OCI-LY1 (cell line): ENCODE measurements around the gene CPM.
A peak's percentile ranks its signal among the peaks of the same experiment; 100 is the strongest.

Experiments
- H2AFZ ChIP-seq: fragments of 200-600 bp; sonication (generic), shearing (Covaris generic); 2 replicates; pipeline ENCODE4 v1.6.0; 2014; ENCODE audit warnings: antibody characterized with exemption, mild to moderate bottlenecking, low read length
- H3F3A ChIP-seq: fragments of 200-600 bp; sonication (generic), shearing (Covaris generic); 2 replicates; pipeline ENCODE4 v1.6.0; 2014; ENCODE audit warnings: mild to moderate bottlenecking, antibody characterized with exemption, low read length, moderate library complexity; ENCODE audit not compliant: insufficient read depth
- H3K27ac ChIP-seq: fragments of 200-600 bp; sonication (generic); 2 replicates; pipeline ENCODE4 v1.5.1; 2014; ENCODE audit warnings: low read length, mixed run types, mild to moderate bottlenecking, low read depth; ENCODE audit not compliant: poor library complexity, severe bottlenecking
- H3K27me3 ChIP-seq: fragments of 200-600 bp; sonication (generic); 2 replicates; pipeline ENCODE4 v1.6.0; 2014; ENCODE audit warnings: antibody characterized with exemption, mild to moderate bottlenecking, low read length, moderate library complexity; ENCODE audit not compliant: insufficient read depth
- H3K36me3 ChIP-seq: fragments of 200-600 bp; sonication (generic); 2 replicates; pipeline ENCODE4 v1.6.1; 2014; ENCODE audit warnings: mild to moderate bottlenecking, antibody characterized with exemption, low read length, moderate library complexity, mixed read lengths; ENCODE audit not compliant: insufficient read depth
- H3K4me1 ChIP-seq: fragments of 200-600 bp; sonication (generic); 2 replicates; pipeline ENCODE4 v1.5.1; 2014; ENCODE audit warnings: mild to moderate bottlenecking, low read length, moderate library complexity; ENCODE audit not compliant: insufficient read depth, severe bottlenecking
- H3K4me2 ChIP-seq: fragments of 200-600 bp; sonication (generic), shearing (Covaris generic); 2 replicates; pipeline ENCODE4 v1.6.1; 2014; ENCODE audit warnings: low read length
- H3K4me3 ChIP-seq: fragments of 200-600 bp; sonication (generic); 2 replicates; pipeline ENCODE4 v1.5.1; 2014; ENCODE audit warnings: low read length, low read depth, mild to moderate bottlenecking, mixed read lengths; ENCODE audit not compliant: poor library complexity, severe bottlenecking
- H3K79me2 ChIP-seq: fragments of 200-600 bp; shearing (Covaris generic); 2 replicates; pipeline ENCODE4 v1.6.1; 2016; ENCODE audit warnings: mixed run types, low read length, mixed read lengths; ENCODE audit not compliant: insufficient read depth
- H3K9ac ChIP-seq: fragments of 200-600 bp; sonication (generic), shearing (Covaris generic); 2 replicates; pipeline ENCODE4 v1.6.1; 2014; ENCODE audit warnings: mild to moderate bottlenecking, low read length, mixed read lengths
- H3K9me2 ChIP-seq: fragments of 200-600 bp; sonication (generic), shearing (Covaris generic); 2 replicates; pipeline ENCODE4 v1.6.1; 2014; ENCODE audit warnings: low read depth, mild to moderate bottlenecking, low read length, mixed read lengths
- H3K9me3 ChIP-seq: fragments of 200-600 bp; shearing (Covaris generic); 2 replicates; pipeline ENCODE4 v1.6.1; 2014; ENCODE audit warnings: low read length, mixed read lengths
- H4K20me1 ChIP-seq: fragments of 200-600 bp; sonication (generic), shearing (Covaris generic); 2 replicates; pipeline ENCODE4 v1.6.0; 2016; ENCODE audit warnings: mild to moderate bottlenecking, low read length; ENCODE audit not compliant: insufficient read depth
- EZH2 ChIP-seq: fragments of 200-600 bp; sonication (generic), shearing (Covaris generic); IDR thresholded peaks from 2 replicates; pipeline ENCODE4 v1.8.0; 2017; ENCODE audit warnings: borderline replicate concordance, mixed run types, mild to moderate bottlenecking, antibody characterized with exemption, low read length, moderate library complexity, mixed read lengths
- TF ChIP-seq, protein P1 (sequence below): fragments of 200-600 bp; sonication (generic), shearing (Covaris generic); IDR thresholded peaks from 2 replicates; pipeline ENCODE4 v1.5.1; 2017; ENCODE audit warnings: mild to moderate bottlenecking, antibody characterized with exemption, low read length, moderate library complexity, mixed read lengths

Gene CPM

DNA sequence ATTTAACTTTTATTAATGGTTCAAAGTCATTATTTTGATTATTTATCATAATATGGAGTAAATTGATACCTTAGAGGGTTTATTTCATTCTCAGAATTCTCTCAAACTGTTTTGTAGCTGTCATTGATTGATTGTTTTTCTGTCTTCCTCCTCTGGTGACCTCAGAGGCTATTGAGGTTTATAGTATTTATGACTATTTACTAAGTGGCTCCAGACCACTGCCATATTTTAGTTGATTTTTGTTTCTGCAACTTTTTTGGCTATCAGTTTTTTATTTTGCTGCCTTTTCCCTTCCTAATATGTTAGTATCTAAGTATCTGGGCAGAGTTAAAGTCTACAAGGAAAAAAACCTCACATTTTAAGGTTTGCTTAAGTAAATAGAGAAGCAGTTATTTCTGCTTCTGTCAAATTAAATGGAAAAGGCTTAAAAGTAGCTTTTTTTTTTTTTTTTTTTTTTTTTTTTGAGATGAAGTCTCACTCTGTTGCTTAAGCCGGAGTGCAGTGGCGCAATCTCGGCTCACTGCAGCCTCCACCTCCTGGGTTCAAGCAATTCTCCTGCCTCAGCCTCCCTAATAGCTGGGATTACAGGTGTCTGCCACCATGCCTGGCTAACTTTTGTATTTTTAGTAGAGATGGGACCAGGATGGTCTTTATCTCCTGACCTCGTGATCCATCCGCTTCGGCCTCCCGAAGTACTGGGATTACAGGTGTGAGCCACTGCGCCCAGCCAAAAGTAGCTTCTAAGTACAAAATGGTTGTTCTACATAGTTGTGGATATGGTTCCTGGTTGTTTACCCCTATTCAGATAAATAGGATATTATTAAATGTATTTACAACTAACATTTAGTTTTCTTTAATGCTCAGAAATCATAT lies 116.8 kb downstream of the CPM start:
- H3K36me3 ChIP-seq, result peaks cover 94% of the 10 kb centered on the region
- H3K9me3 ChIP-seq, result no peaks in the 10 kb centered on the region
- H3K4me1 ChIP-seq, result peaks cover 39% of the 10 kb centered on the region
- H3K79me2 ChIP-seq, result peaks cover 70% of the 10 kb centered on the region
- no peak overlapping the region for H3K4me3 ChIP-seq
- TF ChIP-seq, protein P1, sequence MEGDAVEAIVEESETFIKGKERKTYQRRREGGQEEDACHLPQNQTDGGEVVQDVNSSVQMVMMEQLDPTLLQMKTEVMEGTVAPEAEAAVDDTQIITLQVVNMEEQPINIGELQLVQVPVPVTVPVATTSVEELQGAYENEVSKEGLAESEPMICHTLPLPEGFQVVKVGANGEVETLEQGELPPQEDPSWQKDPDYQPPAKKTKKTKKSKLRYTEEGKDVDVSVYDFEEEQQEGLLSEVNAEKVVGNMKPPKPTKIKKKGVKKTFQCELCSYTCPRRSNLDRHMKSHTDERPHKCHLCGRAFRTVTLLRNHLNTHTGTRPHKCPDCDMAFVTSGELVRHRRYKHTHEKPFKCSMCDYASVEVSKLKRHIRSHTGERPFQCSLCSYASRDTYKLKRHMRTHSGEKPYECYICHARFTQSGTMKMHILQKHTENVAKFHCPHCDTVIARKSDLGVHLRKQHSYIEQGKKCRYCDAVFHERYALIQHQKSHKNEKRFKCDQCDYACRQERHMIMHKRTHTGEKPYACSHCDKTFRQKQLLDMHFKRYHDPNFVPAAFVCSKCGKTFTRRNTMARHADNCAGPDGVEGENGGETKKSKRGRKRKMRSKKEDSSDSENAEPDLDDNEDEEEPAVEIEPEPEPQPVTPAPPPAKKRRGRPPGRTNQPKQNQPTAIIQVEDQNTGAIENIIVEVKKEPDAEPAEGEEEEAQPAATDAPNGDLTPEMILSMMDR, result no peak
- TF ChIP-seq EZH2, result no peak
- H3K27ac ChIP-seq, result no peak overlapping the region
- H3K9ac ChIP-seq, result no peak overlapping the region
- H3K9me2 ChIP-seq, result no peaks in the 10 kb centered on the region
- no peak overlapping the region for H3K4me2 ChIP-seq
- H4K20me1 ChIP-seq, result peaks cover 8% of the 10 kb centered on the region
- no peaks in the 10 kb centered on the region for H3F3A ChIP-seq
- no peak overlapping the region for H2AFZ ChIP-seq
- no peaks in the 10 kb centered on the region for H3K27me3 ChIP-seq

DNA sequence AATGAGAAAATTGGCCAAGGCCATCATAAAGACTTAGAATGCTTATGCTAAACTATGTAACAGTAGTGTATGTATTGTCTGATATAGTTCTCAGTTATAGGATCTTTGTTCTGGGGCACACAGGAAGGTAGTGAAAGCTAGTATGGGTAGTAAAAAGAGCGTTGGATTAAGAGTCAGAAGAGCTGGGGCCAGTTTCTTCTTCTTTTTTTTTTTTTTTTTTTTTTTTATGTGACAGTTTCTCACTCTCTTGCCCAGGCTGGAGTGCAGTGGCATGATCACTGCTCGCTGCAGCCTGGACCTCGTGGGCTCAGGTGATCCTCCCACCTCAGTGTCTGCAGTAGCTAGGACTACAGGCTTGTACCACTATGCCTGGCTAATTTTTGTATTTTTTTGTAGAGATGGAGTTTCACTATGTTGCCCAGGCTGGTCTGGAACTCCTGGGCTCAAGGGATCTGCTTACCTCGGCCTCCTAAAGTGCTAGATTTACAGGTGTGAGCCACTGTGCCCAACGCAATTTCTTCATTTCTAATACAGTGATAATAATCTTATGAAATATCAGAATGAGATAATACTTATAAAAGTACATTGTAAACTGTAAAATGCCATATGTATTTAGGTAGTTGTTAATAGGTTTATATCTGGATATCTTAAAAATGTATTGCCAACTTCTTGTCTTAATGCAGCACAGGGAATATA lies 117.6 kb downstream of the CPM start:
- Histone ChIP-seq H4K20me1 (peaks cover 8% of the 10 kb centered on the region), H3K9me3 (no peaks in the 10 kb centered on the region), H3F3A (no peaks in the 10 kb centered on the region), H3K4me1 (peaks cover 45% of the 10 kb centered on the region), H3K79me2 (peaks cover 78% of the 10 kb centered on the region), H3K36me3 (peaks cover 94% of the 10 kb centered on the region), H3K27me3 (no peaks in the 10 kb centered on the region), H3K9me2 (no peaks in the 10 kb centered on the region), H2AFZ (no peak overlapping the region), H3K9ac (no peak overlapping the region), H3K4me2 (no peak overlapping the region; the same call in 1 of the 2 replicates), H3K27ac (no peak overlapping the region), H3K4me3 (no peak overlapping the region)
- TF ChIP-seq EZH2, result no peak
- TF ChIP-seq, protein P1, result no peak

DNA sequence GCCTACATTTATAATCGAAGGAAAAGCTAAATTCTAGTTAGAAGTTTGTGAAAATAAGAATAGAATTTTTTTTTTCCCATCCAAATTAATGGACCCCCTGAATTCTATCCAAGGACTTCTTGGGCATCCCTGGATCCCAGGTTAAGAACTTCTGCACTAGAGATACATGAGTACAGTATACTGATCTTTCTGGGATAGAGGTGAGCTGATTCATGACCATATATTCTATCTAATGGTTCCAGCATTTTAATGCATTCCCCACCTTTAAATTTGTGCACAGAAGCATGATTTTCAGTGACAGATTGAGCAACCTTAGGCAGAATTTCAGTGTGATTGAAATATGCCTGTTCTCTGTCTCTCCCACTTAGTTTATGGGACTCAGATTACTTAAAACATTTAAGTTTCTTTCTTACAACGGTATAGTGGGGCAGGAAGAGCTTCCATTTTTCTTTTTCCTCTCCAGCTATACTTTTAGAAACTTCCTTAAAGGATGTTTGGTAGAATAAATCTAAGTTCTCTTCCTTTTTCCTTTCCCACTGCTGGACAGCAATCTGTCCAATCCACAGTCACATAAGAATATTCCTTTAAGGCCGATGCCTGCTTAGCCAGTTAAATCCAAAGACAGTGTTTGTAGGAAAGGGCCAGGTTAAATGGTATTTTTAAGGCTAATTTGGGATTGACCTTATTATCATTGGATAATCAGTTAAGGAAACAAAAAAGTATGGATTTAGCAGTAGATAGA lies 118.3 kb downstream of the CPM start:
- Histone ChIP-seq H3K4me3 (no peak overlapping the region), H3K4me1 (peaks cover 49% of the 10 kb centered on the region), H3K4me2 (peak overlapping the region; percentile 5; the same call in 1 of the 2 replicates), H3K36me3 (peaks cover 94% of the 10 kb centered on the region), H3K27ac (no peak overlapping the region), H3K79me2 (peaks cover 82% of the 10 kb centered on the region), H2AFZ (no peak overlapping the region), H3K9ac (no peak overlapping the region; the same call in 1 of the 2 replicates), H4K20me1 (peaks cover 8% of the 10 kb centered on the region), H3K9me3 (no peaks in the 10 kb centered on the region), H3K9me2 (no peaks in the 10 kb centered on the region), H3F3A (no peaks in the 10 kb centered on the region), H3K27me3 (no peaks in the 10 kb centered on the region)
- TF ChIP-seq, protein P1, result no peak
- no peak for TF ChIP-seq EZH2
